SH-SY5Y (cell line): Measurements from ENCODE around the gene KLHL17.

Source experiments
- GATA2 ChIP-seq: IDR thresholded peaks from 2 replicates; pipeline ENCODE4 v1.6.1; 2011; ENCODE audit warnings: mild to moderate bottlenecking, low read depth, low read length
- GATA3 ChIP-seq: IDR thresholded peaks from 2 replicates; pipeline ENCODE4 v1.6.1; 2011; ENCODE audit warnings: low read depth, mild to moderate bottlenecking, low read length, moderate library complexity

DNA sequence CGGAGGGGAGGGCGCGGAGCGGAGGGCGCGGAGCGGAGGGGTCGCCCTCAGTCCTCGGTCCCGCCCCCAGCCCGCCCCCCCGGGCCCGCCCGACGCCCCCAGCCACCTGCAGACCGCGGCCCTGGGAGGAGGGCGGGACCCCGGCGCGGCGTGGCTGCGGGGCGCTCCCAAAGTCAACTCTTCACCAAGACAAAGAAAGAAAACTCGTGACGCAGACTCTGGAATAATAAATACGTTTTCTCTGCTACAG is 38.3 kb downstream of the KLHL17 start:
- TF ChIP-seq GATA2, result no peak
- no peak for TF ChIP-seq GATA3
